Neural crest cell (in vitro differentiated cells): ENCODE data around the gene STK38L. TPM values are rescaled to one million over a fixed set of nuclear protein-coding genes. Genes with fewer than 3 reads are reported as not detected.

Experiments used
- DNase-seq: peaks from one replicate; pipeline ENCODE4 v3.0.0; 2021; ENCODE audit warnings: low read depth, mixed read lengths, low spot score
- H3K27ac Mint-ChIP-seq: one replicate; pipeline ENCODE4 v1.8.0; 2021; ENCODE audit warnings: mild to moderate bottlenecking, mixed read lengths; ENCODE audit not compliant: unreplicated experiment
- H3K27me3 Mint-ChIP-seq: 2 replicates; pipeline ENCODE4 v1.8.0; 2021; ENCODE audit warnings: low read depth, mild to moderate bottlenecking, mixed read lengths
- H3K36me3 Mint-ChIP-seq: 2 replicates; pipeline ENCODE4 v1.8.0; 2021; ENCODE audit warnings: low read depth, mild to moderate bottlenecking, mixed read lengths
- H3K4me1 Mint-ChIP-seq: 2 replicates; pipeline ENCODE4 v1.8.0; 2021; ENCODE audit warnings: mixed read lengths
- H3K4me3 Mint-ChIP-seq: one replicate; pipeline ENCODE4 v1.8.0; 2021; ENCODE audit warnings: mild to moderate bottlenecking, mixed read lengths
- H3K9me3 Mint-ChIP-seq: 2 replicates; pipeline ENCODE4 v1.8.0; 2021; ENCODE audit warnings: mixed read lengths
- CTCF ChIP-seq: fragments of 200-600 bp; sonication (generic); conservative IDR thresholded peaks from 2 replicates; pipeline ENCODE4 v1.5.0; 2021; ENCODE audit warnings: antibody characterized with exemption, mild to moderate bottlenecking
- total RNA-seq: library from RNA; stranded (reverse); gene quantifications from 2 replicates; pipeline ENCODE4 v1.2.1, GENCODE V29; 2021

The STK38L gene
- total RNA-seq, 1 donor from 2014 or later, result 29.9 TPM

- no peak for TF ChIP-seq CTCF
- Mint-ChIP-seq H3K9me3 (no peaks in the 10 kb centered on the region), H3K36me3 (no peaks in the 10 kb centered on the region), H3K27me3 (no peaks in the 10 kb centered on the region), H3K27ac (no peak overlapping the region), H3K4me3 (no peak overlapping the region), H3K4me1 (peaks cover 32% of the 10 kb centered on the region)
- DNase-seq, result no peak
These were observed 45.3 kb downstream of the STK38L start for GRCh38 chr12:27289414-27289813.

- Mint-ChIP-seq H3K9me3 (no peaks in the 10 kb centered on the region), H3K36me3 (no peaks in the 10 kb centered on the region), H3K27ac (no peak overlapping the region), H3K4me3 (no peak overlapping the region), H3K27me3 (no peaks in the 10 kb centered on the region), H3K4me1 (peaks cover 23% of the 10 kb centered on the region)
- DNase-seq, result no peak
- no peak for TF ChIP-seq CTCF
These were observed 46.5 kb downstream of the STK38L start for GRCh38 chr12:27290501-27291168.

DNA sequence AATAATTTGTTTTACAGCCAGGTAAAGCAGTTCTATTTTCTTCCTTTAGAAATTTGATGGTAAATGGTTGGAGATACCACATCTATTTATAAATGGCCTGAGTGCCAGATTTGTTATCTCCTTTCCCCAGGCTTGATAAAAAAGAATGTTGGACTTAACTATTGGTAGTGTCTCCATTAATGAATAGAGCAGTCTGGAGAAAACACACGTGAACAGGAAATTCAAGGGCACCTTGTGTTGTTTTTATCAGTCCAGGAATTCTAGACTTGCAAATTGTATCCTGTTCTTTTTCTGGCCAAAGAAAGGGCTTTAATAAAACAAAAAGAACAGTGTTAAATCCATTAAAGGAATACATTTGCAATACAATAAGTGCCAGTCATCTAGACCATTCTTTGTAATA lies 47.8 kb downstream of the STK38L start:
- Mint-ChIP-seq H3K36me3 (no peaks in the 10 kb centered on the region), H3K9me3 (no peaks in the 10 kb centered on the region), H3K4me1 (peaks cover 22% of the 10 kb centered on the region), H3K27ac (no peak overlapping the region), H3K4me3 (no peak overlapping the region), H3K27me3 (no peaks in the 10 kb centered on the region)
- no peak for TF ChIP-seq CTCF
- DNase-seq, result no peak

GRCh38 chr12:27292718-27293117 lies 48.6 kb downstream of the STK38L start:
- Mint-ChIP-seq H3K27me3 (no peaks in the 10 kb centered on the region), H3K27ac (no peak overlapping the region), H3K36me3 (peaks cover 3% of the 10 kb centered on the region), H3K4me1 (peaks cover 22% of the 10 kb centered on the region), H3K4me3 (no peak overlapping the region), H3K9me3 (no peaks in the 10 kb centered on the region)
- no peak for TF ChIP-seq CTCF
- DNase-seq, result no peak

DNA sequence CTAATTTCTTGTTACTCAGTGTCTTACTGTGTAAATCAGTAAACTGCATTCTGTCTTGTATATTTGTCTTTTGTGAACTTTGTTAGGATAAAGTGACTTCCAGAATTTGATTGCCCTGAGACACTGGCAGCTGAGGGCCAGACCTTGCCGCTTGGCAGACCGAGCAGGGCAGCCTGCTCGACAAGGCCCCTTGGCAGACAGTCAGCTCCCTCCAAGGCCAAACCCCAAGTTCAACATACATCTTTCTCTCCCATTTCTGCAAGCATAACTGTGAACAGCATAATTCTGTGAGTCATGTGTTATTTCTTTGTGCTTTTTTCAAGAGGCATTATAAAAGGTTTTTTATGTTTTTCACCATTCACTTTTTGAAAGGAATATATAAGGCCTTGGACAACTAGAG lies 49.4 kb downstream of the STK38L start:
- Mint-ChIP-seq H3K9me3 (no peaks in the 10 kb centered on the region), H3K4me1 (peaks cover 22% of the 10 kb centered on the region), H3K27me3 (no peaks in the 10 kb centered on the region), H3K36me3 (peaks cover 10% of the 10 kb centered on the region), H3K4me3 (no peak overlapping the region), H3K27ac (no peak overlapping the region)
- no peak for DNase-seq
- no peak for TF ChIP-seq CTCF
